NCI-H1930 (cell line): ENCODE results near the gene SLC8B1.

Source experiments
- DNase-seq, 2 experiments: peaks; one replicate each; lab custom pipeline; 2025; lab: John Stamatoyannopoulos, UW

The SLC8B1 gene

DNA sequence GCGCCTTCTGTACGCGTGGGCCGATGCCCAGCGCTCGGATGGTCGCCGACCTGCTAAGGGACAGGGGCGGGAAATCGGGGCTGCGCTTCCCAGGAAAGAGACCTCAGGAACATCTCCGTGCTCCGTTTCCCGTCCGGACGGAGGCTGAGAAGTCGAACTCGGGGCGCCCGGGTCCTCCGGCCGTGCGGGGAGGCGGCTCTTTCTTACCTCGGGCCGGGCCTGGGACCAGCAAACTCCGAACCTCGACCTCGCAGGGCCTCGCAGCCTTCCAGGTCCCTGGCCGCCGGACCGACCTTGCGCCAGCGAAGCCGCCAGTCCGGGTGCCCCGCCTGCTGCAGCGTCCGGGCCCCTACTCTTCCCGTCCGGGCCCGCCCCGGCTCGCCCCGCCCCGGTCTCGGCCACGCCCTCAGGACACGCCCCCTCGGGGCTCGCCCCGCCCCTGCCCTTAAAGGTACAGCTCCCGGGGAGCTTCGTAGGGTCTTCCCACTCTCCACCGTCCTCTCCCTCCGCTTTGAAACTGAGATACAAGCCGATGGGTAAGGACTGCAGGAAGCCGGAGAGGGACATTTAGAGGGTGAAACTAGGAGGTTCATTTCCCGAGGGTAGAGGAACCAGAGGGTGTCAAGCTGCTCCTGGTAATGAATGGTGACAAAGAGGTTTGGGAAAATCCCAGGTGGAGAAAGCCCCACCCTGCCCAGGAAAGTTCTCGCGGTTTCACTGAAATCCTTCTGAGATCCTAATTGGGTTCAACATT, at the start of gene SLC8B1:
Gene SLC8B1 (minus strand): TSS at position 324 of the 754 bp plus-strand sequence. CDS start 2,231 bp downstream, outside the sequence.
- peak; percentile 33 to 69 for DNase-seq

DNA sequence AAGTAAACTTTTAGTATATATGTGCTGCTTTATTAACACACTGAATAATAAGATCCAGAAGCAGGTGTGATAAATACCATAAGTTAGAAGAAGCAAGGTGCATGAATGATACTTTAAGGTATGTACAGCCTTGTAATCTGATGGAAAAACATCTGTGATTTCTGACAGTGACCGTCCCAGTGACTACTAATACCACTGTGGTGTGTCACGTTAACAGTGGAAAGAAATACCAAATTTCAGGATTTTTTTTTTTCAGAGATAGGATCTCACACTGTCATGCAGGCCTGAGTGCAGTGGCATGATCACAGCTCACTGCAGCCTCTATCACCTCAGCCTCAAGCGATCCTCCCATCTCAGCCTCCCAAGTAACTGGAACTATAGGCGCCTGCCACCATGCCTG, 47.3 kb upstream of the SLC8B1 start:
- no peak for DNase-seq

DNA sequence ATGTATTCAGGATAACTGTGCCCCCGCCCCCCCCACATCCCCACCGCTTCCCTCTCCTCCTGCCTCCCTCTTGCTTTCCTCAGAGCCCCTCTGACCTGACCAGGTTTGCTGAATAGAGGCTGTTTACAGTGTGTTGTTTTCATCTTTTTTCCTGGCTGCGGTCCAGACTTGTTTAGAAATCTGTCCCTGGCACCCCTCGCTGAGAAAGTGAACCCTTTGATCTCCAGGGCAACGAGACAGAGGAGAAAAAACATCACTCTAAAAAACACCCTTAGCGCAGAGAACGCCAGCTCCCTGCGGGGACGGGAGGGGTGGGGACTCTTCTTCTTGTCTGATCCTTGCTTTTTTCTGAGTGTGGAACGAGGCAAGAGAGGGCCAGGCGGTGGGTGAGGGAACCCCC, 46.3 kb upstream of the SLC8B1 start:
- no peak for DNase-seq

DNA sequence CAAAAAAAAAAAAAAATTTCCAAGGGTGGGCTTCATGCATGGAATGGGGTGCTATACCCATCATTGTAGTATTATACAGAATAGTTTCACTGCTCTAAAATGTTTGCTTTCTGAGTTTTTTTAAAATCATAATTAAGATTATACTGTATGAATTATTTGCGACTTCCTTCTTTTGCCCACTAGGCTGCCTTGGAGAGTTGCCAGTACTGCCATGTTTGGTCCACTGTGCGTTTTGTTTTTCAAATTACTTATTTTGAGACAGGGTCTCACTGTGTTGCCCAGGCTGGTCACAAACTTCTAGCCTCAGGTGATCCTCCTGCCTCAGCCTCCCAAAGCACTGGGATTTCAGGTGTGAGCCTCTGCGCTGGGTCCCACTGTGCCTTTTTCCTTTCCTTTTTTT, 43.4 kb upstream of the SLC8B1 start:
- DNase-seq, result no peak

DNA sequence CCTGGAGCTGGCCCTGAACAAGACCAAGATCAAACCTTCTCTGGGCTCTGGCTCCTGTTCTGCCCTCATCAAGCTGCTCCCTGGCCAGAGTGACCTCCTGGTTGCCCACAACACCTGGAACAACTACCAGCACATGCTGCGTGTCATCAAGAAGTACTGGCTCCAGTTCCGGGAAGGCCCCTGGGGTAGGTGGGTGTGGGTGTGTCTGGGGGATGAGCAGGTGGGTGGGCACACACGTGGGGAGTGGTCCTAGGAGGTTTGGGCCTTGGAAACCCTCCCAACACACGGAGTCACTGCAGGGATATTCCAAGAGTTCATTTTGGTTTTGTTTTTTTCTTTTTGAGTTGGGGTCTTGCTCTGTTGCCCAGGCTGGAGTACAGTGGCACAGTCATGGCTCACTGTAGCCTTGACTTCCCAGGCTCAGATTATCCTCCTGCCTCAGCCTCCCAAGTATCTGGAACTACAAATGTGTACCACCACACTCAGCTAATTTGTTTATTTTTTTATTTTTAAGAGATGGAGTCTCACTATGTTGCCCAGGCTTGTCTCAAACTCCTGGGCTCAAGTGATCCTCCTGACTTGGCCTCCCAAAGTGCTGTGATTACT, 40.0 kb upstream of the SLC8B1 start:
- no peak for DNase-seq

DNA sequence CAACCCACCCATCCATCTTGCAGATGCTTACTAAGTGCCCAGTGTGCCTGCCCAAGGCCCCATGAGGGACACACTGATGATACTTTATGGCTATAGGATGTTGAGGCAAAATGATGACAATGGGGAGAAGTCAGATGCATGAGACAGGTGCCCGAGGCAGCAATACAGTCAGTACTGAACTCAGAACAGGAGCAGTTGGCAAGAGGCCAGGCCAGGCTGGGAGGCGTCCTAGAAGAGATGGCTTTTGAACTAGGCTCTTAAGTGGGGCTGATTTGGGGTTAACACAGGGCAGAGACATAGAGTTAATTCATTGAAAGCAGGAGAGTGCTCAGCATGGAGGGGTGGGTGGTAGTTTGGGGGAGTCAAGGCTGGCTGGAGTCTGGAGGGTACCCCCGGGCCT, 39.1 kb upstream of the SLC8B1 start:
- DNase-seq, result no peak

DNA sequence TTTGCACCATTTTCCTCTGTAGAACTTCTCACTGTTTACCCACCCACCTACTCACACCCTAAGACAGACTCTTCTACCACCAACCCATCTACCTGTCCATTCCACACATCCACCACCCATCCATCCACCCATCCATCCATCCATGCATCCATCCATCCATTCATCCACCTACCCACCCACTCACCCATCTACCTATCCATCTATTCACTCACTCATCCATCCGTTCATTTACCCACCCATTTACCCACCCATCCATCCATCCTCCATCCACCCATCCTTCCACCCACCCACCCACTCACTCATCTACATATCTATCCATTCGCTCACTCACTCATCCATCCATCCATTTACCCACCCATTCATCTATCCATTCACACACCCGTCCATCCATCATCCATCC, 38.5 kb upstream of the SLC8B1 start:
- DNase-seq, result no peak

DNA sequence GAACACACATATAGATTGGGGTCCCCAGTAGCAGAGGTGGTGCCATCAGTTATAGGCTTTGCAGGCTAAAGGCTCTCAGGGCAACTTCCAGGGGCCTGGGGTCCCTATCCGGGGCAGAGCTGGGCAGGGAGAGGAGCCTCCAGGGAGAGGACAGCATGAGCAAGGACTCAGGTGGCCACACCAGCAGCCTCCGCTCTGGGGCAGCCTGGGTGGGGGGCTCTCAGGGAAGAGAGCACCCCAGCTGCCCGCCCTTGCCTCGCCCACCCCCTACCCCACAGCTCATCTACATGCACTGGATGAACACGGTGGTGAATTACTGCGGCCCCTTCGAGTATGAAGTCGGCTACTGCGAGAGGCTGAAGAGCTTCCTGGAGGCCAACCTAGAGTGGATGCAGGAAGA, 37.5 kb upstream of the SLC8B1 start:
- no peak for DNase-seq

DNA sequence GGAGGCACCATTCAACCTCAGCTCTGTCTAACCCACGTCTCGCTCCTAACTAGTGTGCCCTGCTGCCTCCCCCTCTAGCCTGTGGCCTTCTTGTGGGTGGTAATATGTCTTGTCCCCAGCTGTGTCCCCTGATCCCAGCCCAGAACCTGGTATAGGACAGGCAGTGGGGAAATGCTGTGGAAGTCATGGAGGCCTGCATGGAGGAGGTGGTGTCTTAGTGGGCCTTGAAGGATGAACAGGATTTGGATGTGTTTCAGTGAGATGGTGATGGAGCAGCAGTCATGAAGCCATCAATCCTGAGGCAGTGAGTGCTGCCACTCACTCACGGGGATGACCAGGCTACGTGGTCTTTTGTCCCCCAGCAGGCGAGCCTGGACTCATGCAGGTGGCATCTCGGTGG, 36.9 kb upstream of the SLC8B1 start:
- no peak for DNase-seq

DNA sequence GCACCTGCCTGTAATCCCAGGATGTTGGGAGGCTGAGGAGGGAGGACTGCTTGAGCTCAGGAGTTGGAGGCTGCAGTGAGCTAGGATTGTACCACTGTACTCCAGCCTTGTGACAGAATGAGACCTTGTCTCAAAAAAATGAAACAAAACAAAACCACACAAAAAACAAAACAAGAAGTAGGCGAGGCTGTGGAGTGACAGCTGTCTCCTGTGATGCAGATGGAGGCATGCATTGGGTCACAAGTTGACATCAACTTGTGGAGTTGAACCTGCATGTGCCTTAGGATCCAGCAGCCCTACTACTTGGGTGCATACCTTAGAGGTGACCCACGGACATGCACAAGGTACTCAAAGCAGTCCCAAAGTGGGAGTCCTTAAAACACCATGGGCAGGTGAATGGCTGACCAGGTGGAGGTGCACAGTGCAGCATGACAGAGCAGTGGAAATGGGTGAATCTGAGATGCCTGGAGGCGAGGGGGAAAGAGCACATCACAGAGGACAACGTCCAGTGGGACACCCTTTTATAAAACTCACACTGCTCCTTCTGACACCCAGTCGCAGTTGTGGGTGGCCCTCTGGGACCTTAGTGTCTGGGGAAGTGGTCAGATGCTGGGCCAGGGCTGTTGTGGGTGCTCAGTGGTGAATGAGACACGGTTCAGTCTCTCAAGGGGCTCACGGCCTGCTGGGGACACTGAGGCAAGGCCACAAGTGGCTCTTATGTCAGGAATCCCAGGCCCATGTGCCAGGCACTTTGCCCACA, 36.2 kb upstream of the SLC8B1 start:
- DNase-seq, result no peak

DNA sequence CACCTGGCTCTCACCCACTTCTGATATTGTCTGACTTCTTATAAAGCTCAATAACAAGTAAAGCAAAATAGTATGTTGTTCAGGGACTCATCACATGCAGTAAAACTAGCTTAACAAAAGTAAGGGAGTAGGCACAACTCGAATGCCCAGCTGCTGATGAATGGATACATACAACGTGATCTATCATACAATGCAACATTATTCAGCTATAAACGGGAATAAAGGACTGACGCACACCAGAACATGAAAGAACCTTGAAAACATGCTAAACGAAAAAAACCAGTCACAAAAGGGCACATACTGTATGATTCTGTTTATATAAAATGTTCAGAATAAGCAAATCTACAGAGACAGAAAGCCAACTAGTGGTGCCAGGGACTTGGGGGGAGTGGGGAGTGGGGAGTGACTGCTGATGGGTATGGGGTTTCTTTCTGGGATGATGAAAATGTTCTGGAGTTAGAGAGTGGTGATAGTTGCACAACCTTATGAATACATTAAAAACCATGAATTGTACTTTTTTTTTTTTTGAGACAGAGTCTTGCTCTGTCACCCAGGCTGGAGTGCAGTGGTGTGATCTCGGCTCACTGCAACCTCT, 34.6 kb upstream of the SLC8B1 start:
- DNase-seq, result no peak

DNA sequence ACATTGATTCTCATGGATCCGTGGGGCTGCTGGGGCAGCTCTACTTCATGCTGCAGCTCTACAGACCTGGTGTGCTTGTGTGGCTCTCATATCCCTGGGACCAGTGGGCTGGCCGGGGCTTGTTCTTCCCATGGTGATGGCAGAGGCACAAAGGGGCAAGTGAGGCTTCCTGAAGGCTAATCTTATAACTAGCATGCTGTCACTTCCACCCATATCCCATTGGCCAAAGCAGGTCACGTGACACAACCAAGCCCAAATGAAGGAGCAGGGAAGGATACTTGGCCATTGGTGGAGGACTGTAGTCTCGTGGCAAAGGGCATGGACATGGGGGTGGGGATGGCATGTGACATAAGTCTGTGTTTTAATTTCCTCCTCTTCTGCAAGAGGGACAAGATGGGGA, 33.4 kb upstream of the SLC8B1 start:
- DNase-seq, result no peak

DNA sequence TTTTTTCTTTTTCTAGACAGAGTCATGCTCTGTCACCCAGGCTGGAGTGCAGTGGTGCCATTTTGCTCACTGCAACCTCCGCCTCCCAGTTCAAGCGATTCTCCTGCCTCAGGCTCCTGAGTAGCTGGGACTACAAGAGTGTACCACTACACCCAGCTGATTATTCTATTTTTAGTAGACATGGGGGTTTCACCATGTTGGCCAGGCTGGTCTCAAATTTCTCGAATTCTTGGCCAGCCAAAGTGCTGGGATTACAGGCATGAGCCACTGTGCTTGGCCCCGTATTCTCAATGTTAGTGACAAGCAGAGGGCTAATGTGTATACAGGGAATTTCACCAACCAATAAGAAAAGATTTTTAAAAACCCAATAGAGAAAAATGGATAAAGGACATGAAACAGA, 31.9 kb upstream of the SLC8B1 start:
- no peak for DNase-seq

DNA sequence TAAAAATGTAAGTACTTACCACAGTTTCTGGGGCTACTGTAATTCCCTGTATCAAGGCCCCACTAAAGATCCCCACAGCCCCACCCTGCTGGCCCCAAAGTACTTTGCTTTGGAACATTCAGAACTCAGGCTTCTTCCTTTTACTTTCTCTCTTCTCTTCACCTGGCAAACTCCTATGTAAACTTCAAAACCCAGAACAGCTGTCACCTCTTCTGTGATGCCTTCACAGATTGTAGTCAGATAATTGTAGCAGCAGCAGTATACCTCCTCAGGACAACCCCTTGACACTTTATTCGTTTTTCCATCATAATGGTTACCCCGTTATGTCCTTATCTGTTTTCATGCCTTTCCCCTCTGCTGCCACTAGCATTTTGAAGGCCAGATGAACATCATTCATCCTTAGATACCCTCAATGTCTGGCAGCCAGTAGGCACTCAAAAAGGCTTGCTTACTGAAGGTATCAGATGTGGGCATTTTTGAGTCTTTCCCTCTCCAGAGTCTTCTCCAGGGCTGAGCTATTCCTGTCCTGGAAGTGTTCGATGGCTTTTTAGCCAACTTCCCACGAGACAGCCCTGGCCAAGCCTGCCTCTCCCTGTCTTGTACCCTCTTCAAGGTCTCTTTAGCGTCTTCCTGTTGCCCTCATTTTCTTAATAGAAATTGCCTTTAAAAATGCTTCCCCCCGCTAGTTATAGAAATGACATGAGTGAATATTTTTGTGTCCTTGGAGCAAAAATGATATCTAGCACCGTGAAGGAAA, 30.9 kb upstream of the SLC8B1 start:
- DNase-seq, result no peak

DNA sequence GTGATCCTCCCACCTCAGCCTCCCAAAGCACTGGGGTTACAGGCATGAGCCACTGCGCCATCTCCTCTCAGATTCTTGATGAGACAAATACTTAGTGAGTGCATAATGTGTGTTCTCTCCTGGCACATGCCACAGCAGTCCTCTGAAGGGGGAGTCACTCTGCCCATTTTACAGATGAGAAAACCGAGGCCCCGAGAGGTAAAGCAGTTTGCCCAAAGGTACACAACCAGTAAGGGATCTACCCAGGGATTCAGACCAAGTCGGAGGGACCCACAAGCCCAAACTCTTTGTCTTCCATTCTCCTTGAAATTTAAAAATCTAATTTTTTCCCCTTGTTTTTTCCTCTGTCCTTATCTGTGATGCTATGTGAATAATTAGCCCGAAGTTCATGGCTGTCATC, 29.8 kb upstream of the SLC8B1 start:
- no peak for DNase-seq

DNA sequence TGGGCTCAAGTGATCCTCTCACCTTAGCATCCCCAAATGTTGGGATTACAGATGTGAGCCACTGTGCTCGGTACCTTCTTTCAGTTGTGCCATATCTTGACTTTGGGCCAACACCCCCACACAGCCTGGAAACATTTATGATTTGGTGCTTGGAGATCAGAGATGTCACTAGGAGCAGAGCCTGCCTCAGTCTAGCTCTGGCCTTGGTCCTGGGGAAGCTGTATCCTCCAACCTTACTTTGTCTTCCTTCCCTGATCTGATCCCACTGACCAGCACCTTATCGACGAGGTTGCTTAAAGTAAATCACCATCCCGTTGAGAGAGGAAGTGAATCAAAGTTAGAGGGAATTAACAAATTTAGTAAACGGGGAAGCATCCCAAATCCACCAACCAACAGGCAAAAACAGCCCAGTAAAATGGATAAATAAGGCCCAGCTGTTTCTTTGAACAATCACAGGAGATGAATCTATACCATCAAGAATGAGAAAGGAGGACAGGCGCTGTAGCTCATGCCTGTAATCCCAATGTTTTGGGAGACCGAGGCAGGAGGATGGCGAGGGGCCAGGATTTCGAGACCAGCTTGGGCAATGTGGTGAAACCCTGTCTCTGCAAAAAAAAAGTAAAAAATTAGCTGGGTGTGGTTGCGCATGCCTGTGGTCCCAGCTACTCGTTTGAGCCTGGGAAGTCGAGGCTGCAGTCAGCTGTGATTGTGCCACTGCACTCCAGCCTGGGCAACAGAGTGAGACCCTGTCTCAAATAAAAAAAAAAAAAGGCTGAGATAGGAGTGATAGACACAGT, 26.9 kb upstream of the SLC8B1 start:
- DNase-seq, result no peak

DNA sequence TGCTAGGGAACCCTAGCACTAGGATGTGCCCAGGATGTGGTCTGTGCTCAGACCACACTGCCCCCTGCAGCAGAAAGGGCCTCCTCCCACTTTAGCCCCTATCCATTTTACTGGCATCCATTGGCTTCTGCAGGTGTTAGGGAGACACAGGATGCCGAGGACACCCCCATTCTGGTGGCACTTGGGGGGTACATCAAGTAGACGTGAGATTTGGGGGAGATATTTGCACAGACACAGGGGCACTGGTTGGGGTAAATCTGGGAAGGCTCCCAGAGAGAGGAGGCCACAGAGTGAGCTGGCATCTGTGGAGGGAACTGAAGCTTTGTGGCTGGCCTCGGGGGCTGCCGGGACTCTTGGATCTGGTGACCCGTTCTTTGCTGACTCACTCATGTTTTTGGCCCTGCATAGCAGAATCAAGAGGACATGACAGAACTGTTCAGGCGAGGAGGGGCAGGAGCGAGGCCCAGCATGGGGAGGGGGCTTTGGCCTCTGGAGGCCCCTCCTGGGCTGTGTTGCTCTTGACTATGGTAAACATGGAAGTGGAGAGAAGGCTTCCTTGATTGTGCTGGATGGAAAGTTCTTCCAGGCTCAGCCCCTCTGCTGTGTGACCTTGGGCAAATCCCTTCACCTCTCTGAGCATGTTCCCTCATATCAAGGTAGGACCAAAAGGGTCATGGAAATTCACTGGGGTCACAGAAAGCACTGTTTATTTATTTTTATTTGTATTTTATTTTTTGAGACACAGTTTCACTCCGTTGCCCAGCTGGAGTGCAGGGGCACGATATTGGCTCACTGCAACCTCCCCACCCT, 25.2 kb upstream of the SLC8B1 start:
- DNase-seq, result no peak

DNA sequence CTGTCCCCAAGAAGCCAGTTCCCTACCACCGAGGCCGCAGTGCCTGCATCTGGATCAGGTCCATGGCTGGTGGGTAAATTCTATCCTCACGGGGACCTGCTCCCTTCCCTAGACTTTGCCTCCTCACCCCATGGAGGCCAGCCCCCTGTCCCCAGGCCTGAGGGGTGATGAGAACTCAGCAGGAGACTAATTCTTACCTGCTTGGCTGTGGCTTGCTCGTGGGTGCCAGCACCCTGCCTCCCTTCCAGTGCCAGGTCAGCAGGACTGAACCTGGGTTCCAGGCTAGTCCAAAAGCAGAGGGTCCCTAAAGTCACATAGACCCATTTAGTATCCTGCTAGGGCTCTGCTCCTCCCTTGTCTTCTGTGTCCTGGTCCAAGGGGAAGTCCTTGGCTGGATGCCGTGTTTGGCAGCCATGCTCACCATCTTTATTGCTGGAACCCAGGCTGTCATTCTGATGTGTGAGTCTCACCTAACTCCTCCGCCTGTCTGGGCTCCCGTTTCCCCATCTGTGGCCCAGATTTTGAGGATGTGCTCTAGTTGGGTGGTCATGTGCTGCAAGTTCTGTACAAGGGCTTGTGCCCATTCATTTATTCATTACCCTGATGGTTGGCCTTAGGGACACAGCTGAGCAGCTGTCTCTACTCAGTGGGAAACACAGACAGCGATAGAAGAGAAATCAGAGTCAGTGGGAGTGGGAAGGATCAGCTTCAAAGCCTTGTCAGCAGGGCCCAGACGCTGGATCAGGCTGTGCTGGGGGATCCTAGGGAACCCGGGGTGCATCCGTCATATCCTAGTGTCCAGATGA, 24.4 kb upstream of the SLC8B1 start:
- DNase-seq, result no peak

DNA sequence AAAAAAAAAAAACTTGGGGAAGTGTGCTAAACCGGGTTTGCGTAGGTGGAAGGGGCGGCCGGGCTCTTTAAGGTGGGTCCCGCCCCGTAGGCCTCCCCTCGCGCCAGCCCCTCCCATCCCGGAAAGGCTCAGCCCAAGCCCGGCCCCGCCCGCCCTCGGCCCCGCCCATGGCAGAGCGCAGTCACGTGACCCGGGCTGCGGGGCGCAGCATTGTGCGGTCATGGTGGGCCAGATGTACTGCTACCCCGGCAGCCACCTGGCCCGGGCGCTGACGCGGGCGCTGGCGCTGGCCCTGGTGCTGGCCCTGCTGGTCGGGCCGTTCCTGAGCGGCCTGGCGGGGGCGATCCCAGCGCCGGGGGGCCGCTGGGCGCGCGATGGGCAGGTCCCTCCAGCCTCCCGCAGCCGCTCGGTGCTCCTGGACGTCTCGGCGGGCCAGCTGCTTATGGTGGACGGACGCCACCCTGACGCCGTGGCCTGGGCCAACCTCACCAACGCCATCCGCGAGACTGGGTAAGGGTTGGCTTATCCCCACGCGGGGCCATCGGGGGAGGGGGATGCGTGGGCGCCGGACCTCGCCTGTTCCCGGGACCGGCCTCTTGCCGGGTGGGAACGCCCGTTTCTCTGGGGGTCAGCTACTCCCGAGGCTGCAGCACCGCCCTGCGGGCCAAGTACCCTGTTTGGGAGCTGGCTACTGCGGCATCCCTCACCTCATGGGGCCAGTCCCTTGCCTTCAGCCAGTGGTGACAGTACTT, 23.6 kb upstream of the SLC8B1 start, which contains the start of gene PLBD2:
Gene PLBD2 (plus strand): TSS at position 207 of the 752 bp plus-strand sequence. CDS start 14 bp downstream, at position 221.
- peak; percentile 76 to 85 for DNase-seq
